Osteocyte (in vitro differentiated cells): ENCODE results near the gene COX19. TPM values are rescaled to one million over a fixed set of nuclear protein-coding genes. Genes with fewer than 3 reads are reported as not detected.

Experiments used
- DNase-seq: peaks from one replicate; pipeline ENCODE4 v3.0.0; 2021; ENCODE audit warnings: mixed read lengths; ENCODE audit not compliant: unreplicated experiment; ENCODE audit errors: extremely low spot score
- H3K27ac Mint-ChIP-seq: one replicate; pipeline ENCODE4 v1.8.0; 2021; ENCODE audit warnings: mild to moderate bottlenecking, mixed read lengths; ENCODE audit not compliant: unreplicated experiment
- H3K27me3 Mint-ChIP-seq: one replicate; pipeline ENCODE4 v1.8.0; 2021; ENCODE audit warnings: mixed read lengths; ENCODE audit not compliant: unreplicated experiment
- H3K36me3 Mint-ChIP-seq: one replicate; pipeline ENCODE4 v1.8.0; 2021; ENCODE audit warnings: mixed read lengths; ENCODE audit not compliant: unreplicated experiment
- H3K4me1 Mint-ChIP-seq: one replicate; pipeline ENCODE4 v1.8.0; 2021; ENCODE audit warnings: mixed read lengths; ENCODE audit not compliant: unreplicated experiment
- H3K4me3 Mint-ChIP-seq: one replicate; pipeline ENCODE4 v1.8.0; 2021; ENCODE audit warnings: mild to moderate bottlenecking, moderate library complexity, mixed read lengths; ENCODE audit not compliant: unreplicated experiment
- H3K9me3 Mint-ChIP-seq: one replicate; pipeline ENCODE4 v1.8.0; 2021; ENCODE audit warnings: mixed read lengths; ENCODE audit not compliant: unreplicated experiment
- CTCF ChIP-seq: fragments of 200-600 bp; sonication (generic); IDR thresholded peaks from 2 replicates; pipeline ENCODE4 v1.5.0; 2021; ENCODE audit warnings: antibody characterized with exemption, mild to moderate bottlenecking, moderate library complexity
- total RNA-seq: library from RNA; stranded (reverse); gene quantifications from 2 replicates; pipeline ENCODE4 v1.2.1, GENCODE V29; 2021

COX19 gene
- total RNA-seq, 1 donor from 2014 or later = 11.4 TPM

- Mint-ChIP-seq H3K27me3 (no peaks in the 10 kb centered on the region), H3K36me3 (peaks cover 7% of the 10 kb centered on the region), H3K4me1 (no peaks in the 10 kb centered on the region), H3K4me3 (no peak overlapping the region), H3K27ac (no peak overlapping the region), H3K9me3 (no peaks in the 10 kb centered on the region)
- TF ChIP-seq CTCF = no peak
- DNase-seq = no peak
These were observed 34.9 kb upstream of the COX19 start for GRCh38 chr7:1010226-1010625.

GRCh38 chr7:1009747-1010146 is 34.4 kb upstream of the COX19 start:
- Mint-ChIP-seq H3K4me1 (peaks cover 2% of the 10 kb centered on the region), H3K36me3 (peaks cover 7% of the 10 kb centered on the region), H3K9me3 (no peaks in the 10 kb centered on the region), H3K27ac (no peak overlapping the region), H3K27me3 (no peaks in the 10 kb centered on the region), H3K4me3 (no peak overlapping the region)
- TF ChIP-seq CTCF = no peak
- DNase-seq = no peak

GRCh38 chr7:1008733-1009363 is 33.5 kb upstream of the COX19 start:
- no peaks in the 10 kb centered on the region for H3K27me3 Mint-ChIP-seq
- peaks cover 7% of the 10 kb centered on the region for H3K36me3 Mint-ChIP-seq
- H3K27ac Mint-ChIP-seq = no peak overlapping the region
- H3K4me3 Mint-ChIP-seq = no peak overlapping the region
- H3K4me1 Mint-ChIP-seq = peaks cover 5% of the 10 kb centered on the region
- no peaks in the 10 kb centered on the region for H3K9me3 Mint-ChIP-seq
- no peak for TF ChIP-seq CTCF
- DNase-seq = no peak

- Mint-ChIP-seq H3K9me3 (no peaks in the 10 kb centered on the region), H3K27me3 (no peaks in the 10 kb centered on the region), H3K36me3 (peaks cover 7% of the 10 kb centered on the region), H3K4me1 (peaks cover 5% of the 10 kb centered on the region), H3K4me3 (no peak overlapping the region), H3K27ac (no peak overlapping the region)
- TF ChIP-seq CTCF = no peak
- no peak for DNase-seq
These were observed 32.6 kb upstream of the COX19 start for GRCh38 chr7:1007901-1008300.

GRCh38 chr7:1005303-1005702 is 30.0 kb upstream of the COX19 start:
- H3K9me3 Mint-ChIP-seq = no peaks in the 10 kb centered on the region
- H3K27me3 Mint-ChIP-seq = no peaks in the 10 kb centered on the region
- no peak overlapping the region for H3K27ac Mint-ChIP-seq
- H3K36me3 Mint-ChIP-seq = peaks cover 8% of the 10 kb centered on the region
- DNase-seq = no peak
- peaks cover 5% of the 10 kb centered on the region for H3K4me1 Mint-ChIP-seq
- TF ChIP-seq CTCF = no peak
- H3K4me3 Mint-ChIP-seq = no peak overlapping the region
